ENCODE data around the gene CEP20.
"Not testable (repeated sequence)": the region's sequence is repeated elsewhere in the genome, so short reads cannot be mapped to it uniquely, and the experiment has no call there.

CEP20 gene

DNA sequence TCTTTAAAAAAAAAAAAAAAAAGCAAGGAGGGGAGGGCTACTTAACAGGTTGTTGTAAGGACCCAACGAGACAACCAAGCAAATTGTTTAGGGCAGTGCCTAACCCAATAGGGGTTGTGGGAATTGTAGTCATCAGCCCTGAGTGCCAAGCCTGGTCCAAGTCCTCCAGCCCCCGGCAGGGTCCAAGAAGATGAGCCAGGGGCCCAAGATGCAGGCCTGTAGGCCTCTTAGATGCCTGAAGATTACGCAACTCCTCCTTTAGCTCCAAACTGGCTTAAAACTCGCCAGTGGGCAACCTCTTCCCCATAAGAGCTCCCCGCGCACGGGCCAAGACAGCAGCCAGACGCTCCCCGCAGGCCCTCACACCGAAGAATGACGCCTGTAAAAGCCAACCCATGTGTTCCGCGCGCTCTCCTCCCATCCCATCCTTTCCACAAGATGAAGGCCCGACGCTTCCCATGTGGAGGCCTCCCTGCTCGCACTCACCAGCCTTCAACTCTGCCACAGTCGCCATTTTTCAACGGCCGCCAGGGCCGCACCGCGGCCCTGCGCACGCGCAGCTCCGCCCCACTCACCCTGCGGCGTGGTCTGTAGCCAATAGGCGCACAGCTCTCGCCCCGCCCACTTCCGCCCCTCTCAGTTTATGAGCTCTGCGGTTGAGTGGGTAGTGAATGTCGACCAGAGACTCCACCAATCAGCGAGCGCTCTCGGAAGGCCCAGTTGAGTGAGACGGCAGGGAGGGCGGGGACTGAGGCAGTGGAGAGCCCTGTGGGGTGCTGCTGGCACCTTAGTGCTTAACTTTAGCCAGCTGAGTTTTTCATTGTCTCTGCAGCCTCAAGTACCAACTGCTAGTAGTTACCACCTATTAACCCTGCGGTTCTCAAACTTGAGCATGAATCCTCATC, at the start of gene CEP20:
TSS of gene CEP20 (minus strand) at position 532 of the 905 bp plus-strand sequence. CDS start at position 514, 18 bp downstream.
- DNase-seq: peak; percentile 98

DNA sequence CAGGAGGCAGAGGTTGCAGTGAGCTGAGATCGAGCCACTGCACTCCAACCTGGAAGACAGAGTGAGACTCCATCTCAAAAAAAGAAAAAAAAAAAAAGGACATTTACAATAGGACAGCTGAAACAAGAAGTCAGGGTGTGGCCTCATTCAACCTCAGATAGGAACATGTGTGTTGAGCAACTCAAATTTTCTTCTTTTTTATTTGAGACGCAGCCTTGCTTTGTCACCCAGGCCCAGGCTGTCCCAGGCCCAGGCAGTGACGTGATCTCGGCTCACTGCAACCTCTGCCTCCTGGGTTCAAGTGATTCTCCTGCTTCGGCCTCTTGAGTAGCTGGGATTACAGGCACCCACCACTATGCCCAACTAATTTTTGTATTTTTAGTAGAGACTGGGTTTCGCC, 48.4 kb upstream of the CEP20 start:
- DNase-seq: not testable (repeated sequence)

GRCh38 chr16:15934991-15935390, 46.6 kb upstream of the CEP20 start:
- no peak for DNase-seq

- no peak for DNase-seq
Measured at GRCh38 chr16:15933781-15934180, 45.4 kb upstream of the CEP20 start.

DNA sequence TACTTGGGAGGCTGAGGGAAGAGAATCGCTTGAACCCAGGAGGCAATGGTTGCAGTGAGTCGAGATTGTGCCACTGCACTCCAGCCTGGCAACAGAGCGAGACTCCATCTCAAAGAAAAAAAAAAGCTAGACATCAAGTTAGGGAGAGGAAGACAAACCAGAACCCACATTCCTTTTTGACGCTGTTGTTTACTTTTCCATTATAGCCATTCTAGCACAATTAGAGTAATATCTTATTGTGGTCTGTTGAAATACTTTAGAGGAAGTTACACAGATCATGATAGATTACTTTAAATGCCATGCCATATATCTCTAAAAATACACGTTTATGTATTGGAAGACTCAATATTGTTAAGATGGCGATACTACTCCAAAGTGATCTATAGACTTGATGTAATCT, 44.5 kb upstream of the CEP20 start:
- DNase-seq: no peak

DNA sequence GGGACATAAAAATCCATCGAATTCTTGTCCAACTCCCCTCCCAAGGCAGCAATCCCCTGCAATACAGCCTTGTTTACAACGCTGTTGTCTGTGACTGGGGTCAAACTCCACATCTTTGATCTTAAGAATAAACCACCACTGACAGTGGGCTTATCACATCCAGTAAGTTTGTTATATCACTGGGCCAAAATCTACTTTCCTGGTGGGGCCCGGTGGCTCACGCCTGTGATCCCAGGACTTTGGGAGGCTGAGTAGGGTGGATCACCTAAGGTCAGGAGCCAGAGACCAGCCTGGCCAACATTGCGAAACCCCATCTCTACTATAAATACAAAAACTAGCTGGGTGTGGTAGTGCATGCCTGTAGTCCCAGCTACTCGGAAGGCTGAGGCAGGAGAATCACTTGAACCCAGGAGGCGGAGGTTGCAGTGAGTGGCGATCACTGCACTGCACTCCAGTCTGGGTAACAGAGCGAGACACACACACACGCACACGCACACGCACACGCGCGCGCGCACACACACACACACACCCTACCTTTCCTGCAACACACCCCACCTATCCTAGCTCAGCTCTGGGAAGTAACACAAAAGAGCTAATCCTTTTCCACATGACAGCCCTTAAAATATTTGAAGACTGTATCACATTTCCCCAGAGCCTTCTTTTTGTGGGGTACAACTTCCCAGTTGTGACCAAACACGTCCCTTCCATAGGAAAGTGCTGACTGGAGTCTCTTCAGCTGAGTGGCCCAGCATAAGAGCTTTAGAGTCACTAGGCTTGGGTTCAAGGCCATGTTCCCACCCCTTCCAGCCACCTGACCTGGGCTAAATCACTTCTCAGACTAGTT, 40.1 kb upstream of the CEP20 start:
- DNase-seq: no peak

DNA sequence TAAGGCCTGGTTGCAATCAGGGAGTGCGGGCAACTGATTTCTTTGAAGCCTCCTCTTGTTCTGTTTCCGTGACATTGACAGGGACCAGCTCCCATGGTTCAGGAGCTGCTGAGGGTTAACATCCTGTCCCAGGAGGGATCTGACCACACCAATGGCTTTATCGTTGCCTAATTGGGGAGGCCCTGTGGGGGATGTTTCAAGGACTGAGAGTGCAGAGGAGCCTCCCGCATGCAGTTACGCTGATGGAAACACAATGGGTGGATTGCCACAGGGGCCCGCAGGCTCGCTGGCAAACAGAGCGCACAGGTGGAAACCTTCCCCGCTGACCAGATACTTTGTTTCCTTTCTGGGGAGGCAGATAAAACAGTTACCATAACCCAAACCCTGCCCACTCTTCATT, 37.2 kb upstream of the CEP20 start:
- DNase-seq: no peak

- no peak for DNase-seq
Measured at GRCh38 chr16:15924996-15925395, 36.6 kb upstream of the CEP20 start.

DNA sequence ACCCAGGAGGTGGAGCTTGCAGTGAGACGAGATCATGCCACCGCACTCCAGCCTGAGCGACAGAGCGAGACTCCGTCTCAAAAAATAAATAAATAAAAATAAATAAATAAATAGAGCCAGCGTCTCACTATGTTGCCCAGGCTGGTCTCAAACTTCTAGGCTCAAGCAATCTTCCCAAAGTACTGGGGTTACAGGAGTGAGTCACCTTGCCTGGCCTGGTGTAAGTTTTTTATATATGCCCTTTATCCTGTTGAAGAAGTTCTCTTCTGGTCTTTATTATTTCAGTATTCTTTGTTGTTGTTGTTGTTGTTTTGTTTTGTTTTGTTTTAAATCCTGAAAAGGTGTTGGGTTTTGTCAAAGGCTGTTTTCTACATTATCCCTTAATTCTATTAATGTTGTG, 30.9 kb upstream of the CEP20 start:
- no peak for DNase-seq

- DNase-seq: not testable (repeated sequence)
Measured at GRCh38 chr16:15918314-15918713, 29.9 kb upstream of the CEP20 start.

- DNase-seq: no peak
Measured at GRCh38 chr16:15916323-15916722, 27.9 kb upstream of the CEP20 start.

DNA sequence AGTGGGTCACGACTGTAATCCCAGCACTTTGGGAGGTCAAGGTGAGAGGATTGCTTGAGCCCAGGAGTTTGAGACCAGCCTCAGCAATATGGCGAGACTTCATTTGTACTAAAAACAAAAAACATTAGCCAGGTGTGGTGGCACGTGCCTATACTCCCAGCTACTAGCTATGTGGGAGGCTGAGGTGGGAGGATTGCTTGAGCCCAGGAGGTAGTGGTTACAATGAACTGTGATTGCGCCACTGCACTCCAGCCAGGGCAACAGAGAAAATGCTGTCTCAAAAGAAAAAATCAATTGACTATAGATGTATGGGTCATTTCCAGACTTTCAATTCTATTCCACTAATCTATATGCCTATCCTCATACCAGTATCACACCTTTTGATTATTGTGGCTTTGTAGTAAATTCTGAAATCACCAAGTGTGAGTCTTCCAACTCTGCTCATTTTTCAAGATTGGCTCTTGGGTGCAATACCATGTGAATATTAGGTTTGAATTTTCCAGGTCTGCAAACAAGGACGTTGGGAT, 27.2 kb upstream of the CEP20 start:
- DNase-seq: no peak

- no peak for DNase-seq
Measured at GRCh38 chr16:15913046-15913698, 24.8 kb upstream of the CEP20 start.

DNA sequence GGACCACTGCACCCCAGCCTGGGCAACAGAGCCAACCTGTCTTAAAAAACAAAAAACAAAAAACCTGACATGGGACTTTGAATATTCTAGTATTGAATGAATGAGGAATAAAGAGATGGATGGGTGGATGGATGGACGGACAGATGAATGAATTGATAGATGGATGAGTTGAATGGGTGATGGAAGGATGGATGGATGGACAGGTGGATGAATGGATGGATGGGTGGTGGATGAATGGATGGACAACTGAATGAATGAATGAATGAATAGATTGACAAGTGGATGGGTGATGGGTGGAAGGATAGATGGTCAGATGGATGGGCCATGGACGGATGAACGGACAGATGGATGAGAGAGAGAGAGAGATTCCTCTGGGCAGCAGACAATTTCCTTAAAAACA, 22.8 kb upstream of the CEP20 start:
- DNase-seq: no peak

GRCh38 chr16:15907863-15908478, 19.6 kb upstream of the CEP20 start:
- peak; percentile 82 for DNase-seq

- DNase-seq: no peak
Measured at GRCh38 chr16:15906439-15906838, 18.0 kb upstream of the CEP20 start.

DNA sequence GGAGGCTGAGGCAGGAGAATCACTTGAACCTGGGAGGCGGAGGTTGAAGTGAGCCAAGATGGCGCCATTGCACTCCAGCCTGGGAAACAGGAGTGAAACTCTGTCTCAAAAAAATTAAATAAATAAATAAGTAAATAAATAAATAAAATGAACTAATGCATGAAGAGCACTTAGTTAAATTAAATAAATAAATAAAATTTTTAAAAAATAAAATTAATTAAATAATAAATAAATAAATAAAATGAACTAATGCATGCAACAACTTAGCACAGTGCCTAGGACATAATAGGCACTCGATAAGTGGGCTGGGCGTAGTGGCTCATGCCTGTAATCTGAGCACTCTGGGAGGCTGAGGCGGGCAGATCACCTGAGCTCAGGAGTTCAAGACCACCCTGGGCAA, 15.6 kb upstream of the CEP20 start:
- DNase-seq: no peak

DNA sequence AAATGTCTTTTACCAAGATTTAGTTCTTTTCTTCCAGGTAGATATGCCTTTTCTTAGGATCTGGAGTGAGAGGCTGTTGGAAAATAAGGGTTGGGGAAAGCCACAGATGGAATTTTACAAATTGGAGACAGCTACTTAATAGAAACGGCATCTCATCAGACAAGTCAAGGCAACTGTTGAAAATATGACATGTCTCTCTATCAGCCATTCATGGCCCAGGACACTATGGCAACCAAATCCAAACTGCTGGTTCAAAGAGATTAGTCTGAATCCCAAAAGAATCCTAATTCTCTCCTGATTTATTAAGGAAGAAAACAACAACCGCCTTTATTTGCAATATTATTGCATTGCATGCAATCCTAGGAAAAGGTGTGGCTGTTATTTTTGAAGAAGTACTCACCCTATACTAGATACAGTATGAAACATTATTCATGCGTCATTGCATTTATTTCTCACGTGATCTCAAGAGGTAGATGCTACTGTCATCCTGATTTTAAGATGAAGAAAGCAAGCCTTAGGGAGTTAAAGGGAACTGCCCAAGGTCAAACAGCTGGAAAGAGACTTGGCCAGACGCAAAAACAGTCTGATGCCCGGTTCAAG, 12.6 kb upstream of the CEP20 start:
- no peak for DNase-seq

DNA sequence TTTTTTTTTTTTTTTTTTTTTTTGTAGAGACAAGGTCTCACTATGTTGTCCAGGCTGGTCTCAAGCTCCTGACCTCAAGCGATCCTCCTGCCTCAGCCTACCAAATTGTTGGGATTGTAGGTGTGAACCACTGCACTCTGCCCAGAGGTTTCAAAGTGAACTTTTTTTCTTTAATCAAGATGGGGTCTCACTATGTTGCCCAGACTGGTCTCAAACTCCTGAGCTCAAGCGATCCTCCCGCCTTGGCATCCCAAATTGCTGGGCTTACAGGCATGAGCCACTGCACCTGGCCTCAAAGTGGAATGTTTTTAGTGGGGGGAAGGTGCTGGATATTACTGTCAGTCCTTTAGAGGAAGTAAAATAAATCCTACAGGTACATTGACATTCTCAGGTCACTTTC, 12.0 kb upstream of the CEP20 start:
- DNase-seq: no peak

DNA sequence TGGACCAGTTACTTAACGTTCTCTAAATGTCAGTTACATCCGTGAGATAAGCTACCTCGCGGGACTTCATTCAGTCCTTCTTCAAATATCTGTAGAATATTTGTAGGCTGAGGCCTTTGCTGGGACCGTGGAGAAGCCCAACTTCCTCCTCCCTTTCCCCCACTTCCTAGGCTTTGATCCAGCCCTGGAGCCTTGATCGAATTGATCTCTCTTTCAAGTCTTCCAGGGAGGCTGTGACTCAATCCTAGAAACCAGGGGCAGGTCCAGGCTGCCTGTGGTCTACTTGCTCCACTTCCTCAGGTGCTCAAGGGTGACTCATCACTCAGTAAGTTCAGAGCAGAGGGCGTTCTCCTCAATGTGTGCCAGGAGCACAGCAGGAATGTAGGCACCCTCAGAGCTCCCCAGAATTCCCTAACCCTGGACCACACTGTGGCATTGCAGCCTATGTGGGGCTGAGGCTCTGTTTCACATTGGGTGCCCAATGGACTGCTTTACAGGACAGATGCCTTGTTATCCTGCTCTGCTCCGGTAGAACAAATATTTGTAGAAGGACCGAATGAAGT, 11.2 kb upstream of the CEP20 start:
- no peak for DNase-seq

DNA sequence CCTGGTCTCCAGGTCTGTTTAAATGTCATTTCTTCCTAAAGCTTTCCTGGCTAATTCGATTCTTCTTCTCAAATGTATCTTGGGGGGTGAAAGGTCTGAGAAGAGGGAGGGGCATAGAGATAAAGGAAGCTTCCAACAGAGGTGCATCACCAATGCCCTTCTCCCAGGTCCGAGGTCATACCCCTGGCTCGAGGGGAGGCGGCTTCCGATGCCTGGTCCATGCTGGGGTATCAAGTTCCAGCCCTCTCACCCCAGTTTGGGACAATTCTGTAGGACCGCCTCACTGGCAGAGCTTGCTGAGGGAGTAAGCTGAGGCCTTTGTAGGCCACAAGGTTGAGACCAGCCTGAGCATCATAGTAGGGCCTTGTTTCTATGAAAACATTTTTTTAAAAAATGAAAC, 10.3 kb upstream of the CEP20 start:
- no peak for DNase-seq

GRCh38 chr16:15897834-15898254, 9.4 kb upstream of the CEP20 start:
- DNase-seq: no peak

Data from DMS153 (cell line).